GM23248 (cell line): ENCODE results near the gene ATRAID. TPM values are rescaled to one million over a fixed set of nuclear protein-coding genes. Genes with fewer than 3 reads are reported as not detected.
A peak's percentile ranks its signal among the peaks of the same experiment; 100 is the strongest.

ENCODE experiments used
- DNase-seq: peaks from one replicate; pipeline ENCODE4 v3.0.0-alpha.2; 2015
- H2AFZ ChIP-seq: fragments of 200-600 bp; sonication (generic); 2 replicates; pipeline ENCODE4 v1.6.1; 2016; ENCODE audit warnings: antibody characterized with exemption
- H3F3A ChIP-seq: fragments of 200-600 bp; sonication (generic); 2 replicates; pipeline ENCODE4 v1.6.1; 2016; ENCODE audit warnings: mild to moderate bottlenecking, antibody characterized with exemption, mixed run types; ENCODE audit not compliant: insufficient read depth
- H3K27ac ChIP-seq: fragments of 200-600 bp; sonication (generic); 2 replicates; pipeline ENCODE4 v1.5.1; 2016; ENCODE audit warnings: mild to moderate bottlenecking
- H3K27me3 ChIP-seq: fragments of 200-600 bp; sonication (generic); replicated peaks from 2 replicates; pipeline ENCODE4 v1.6.1; 2016; ENCODE audit warnings: mild to moderate bottlenecking; ENCODE audit not compliant: insufficient read depth
- H3K36me3 ChIP-seq: fragments of 200-600 bp; sonication (generic); 2 replicates; pipeline ENCODE4 v1.6.1; 2016; ENCODE audit warnings: low read depth, mild to moderate bottlenecking
- H3K4me1 ChIP-seq: fragments of 200-600 bp; sonication (generic); 2 replicates; pipeline ENCODE4 v1.6.1; 2016; ENCODE audit warnings: mild to moderate bottlenecking; ENCODE audit not compliant: insufficient read depth
- H3K4me2 ChIP-seq: fragments of 200-600 bp; sonication (generic); one replicate; pipeline ENCODE4 v1.6.1; 2016; ENCODE audit warnings: mild to moderate bottlenecking; ENCODE audit not compliant: unreplicated experiment
- H3K4me3 ChIP-seq: fragments of 200-600 bp; sonication (generic); 2 replicates; pipeline ENCODE4 v1.5.1; 2016; ENCODE audit warnings: mild to moderate bottlenecking
- H3K79me2 ChIP-seq: fragments of 200-600 bp; sonication (generic); 2 replicates; pipeline ENCODE4 v1.6.1; 2016; ENCODE audit warnings: mild to moderate bottlenecking; ENCODE audit not compliant: insufficient read depth
- H3K9ac ChIP-seq: fragments of 200-600 bp; sonication (generic); 2 replicates; pipeline ENCODE4 v1.6.1; 2016; ENCODE audit warnings: mild to moderate bottlenecking
- H3K9me2 ChIP-seq: fragments of 200-600 bp; sonication (generic); 2 replicates; pipeline ENCODE4 v1.6.1; 2016; ENCODE audit warnings: mixed run types, mild to moderate bottlenecking, moderate library complexity; ENCODE audit not compliant: insufficient read depth
- H3K9me3 ChIP-seq: fragments of 200-600 bp; sonication (generic); one replicate; pipeline ENCODE4 v1.6.1; 2017; ENCODE audit warnings: low read depth
- H4K20me1 ChIP-seq: fragments of 200-600 bp; sonication (generic); 2 replicates; pipeline ENCODE4 v1.6.0; 2016; ENCODE audit not compliant: insufficient read depth
- EZH2 ChIP-seq: fragments of 200-600 bp; sonication (generic); IDR thresholded peaks from 2 replicates; pipeline ENCODE4 v1.6.1; 2018; ENCODE audit warnings: antibody characterized with exemption, mild to moderate bottlenecking; ENCODE audit not compliant: insufficient read depth, poor library complexity, severe bottlenecking
- EZH2phosphoT487 ChIP-seq: fragments of 200-600 bp; sonication (generic); IDR thresholded peaks from 2 replicates; pipeline ENCODE4 v1.6.1; 2018; ENCODE audit warnings: antibody characterized with exemption, moderate library complexity, mild to moderate bottlenecking, low read depth; ENCODE audit not compliant: insufficient read depth
- WGBS, 2 experiments: methylation state at CpG; one replicate each; pipeline ENCODE4 v1.1.6; 2015 to 2017; ENCODE audit warnings: low lambda C conversion rate in 2 of 2, low coverage in 1 of 2; ENCODE audit errors: missing lambda C conversion rate in 2 of 2; 5-methylcytosine and 5-hydroxymethylcytosine counted together
- in situ Hi-C: fragments of 300-500 bp; cut with MboI; formaldehyde crosslinking; loops from 2 replicates; pipeline ENCODE4 v1.15.0; 2020
- polyA plus RNA-seq: library from polyadenylated mRNA; unstranded; fragments of >200 nt; fragmentation: Nextera tagmentation; extraction: Ambion mirVana; gene quantifications from 2 replicates; pipeline ENCODE4 v1.2.1, GENCODE V29; 2016
- total RNA-seq: library from RNA; depleted of rRNA; stranded (reverse); fragments of >200 nt; shearing (Covaris generic); gene quantifications from 2 replicates; pipeline ENCODE4 v1.2.3, GENCODE V29; 2014; rRNA removed

The ATRAID gene
- total RNA-seq: 170 and 214 TPM in 2 replicates
- 304 and 311 TPM in 2 replicates for polyA plus RNA-seq

- Histone ChIP-seq H3K4me2 (peak within 1 kb of the TSS; percentile 91), H3K9me2 (no peaks in the 10 kb centered on the region), H3K36me3 (no peaks in the 10 kb centered on the region; the same call in 1 of the 2 replicates), H3K27ac (peak within 1 kb of the TSS; percentile 98), H3K9ac (peak within 1 kb of the TSS; percentile 99), H3F3A (peaks cover 15% of the 10 kb centered on the region; the same call in 1 of the 2 replicates), H3K79me2 (peaks cover 18% of the 10 kb centered on the region), H4K20me1 (no peaks in the 10 kb centered on the region), H3K27me3 (no peaks in the 10 kb centered on the region), H3K9me3 (no peaks in the 10 kb centered on the region), H3K4me3 (peak within 1 kb of the TSS; percentile 93), H2AFZ (peak within 1 kb of the TSS; percentile 85), H3K4me1 (peaks cover 11% of the 10 kb centered on the region)
- WGBS, 2 experiments: 1% methylated on average over 59 to 61 of the region's 73 CpGs
- in situ Hi-C loops: no loop called here
- peak; percentile 95 for DNase-seq
- no peak for TF ChIP-seq EZH2phosphoT487
- TF ChIP-seq EZH2: no peak
Measured at GRCh38 chr2:27211943-27212625, at the start of gene ATRAID, which contains the start of gene SLC5A6. Gene ATRAID, plus strand, starts transcription at chr2:27212041. Its CDS starts 328 bp downstream, at chr2:27212369. Gene SLC5A6, minus strand, starts transcription at chr2:27212268. Its CDS starts 4,618 bp downstream, at chr2:27207650.

GRCh38 chr2:27162151-27163121, 49.4 kb upstream of the ATRAID start:
- TF ChIP-seq EZH2 (no peak), EZH2phosphoT487 (no peak)
- H3K9me3 ChIP-seq: no peaks in the 10 kb centered on the region
- H3F3A ChIP-seq: no peaks in the 10 kb centered on the region
- no peak overlapping the region for H3K4me3 ChIP-seq
- in situ Hi-C loops: no loop called here
- H3K4me2 ChIP-seq: no peak overlapping the region
- no peaks in the 10 kb centered on the region for H3K36me3 ChIP-seq
- H4K20me1 ChIP-seq: no peaks in the 10 kb centered on the region
- no peaks in the 10 kb centered on the region for H3K79me2 ChIP-seq
- H2AFZ ChIP-seq: peak overlapping the region; percentile 39; the same call in 1 of the 2 replicates
- WGBS, 2 experiments: 69 to 71% methylated on average over 15 of the region's 15 CpGs
- 0 out of 2 replicates have a peak, but pooled peaks cover 3% of the 10 kb centered on the region for H3K27me3 ChIP-seq
- no peaks in the 10 kb centered on the region for H3K9me2 ChIP-seq
- no peaks in the 10 kb centered on the region for H3K4me1 ChIP-seq
- H3K9ac ChIP-seq: no peak overlapping the region
- DNase-seq: peak; percentile 37
- no peak overlapping the region for H3K27ac ChIP-seq

- H3K4me1 ChIP-seq: no peaks in the 10 kb centered on the region
- H2AFZ ChIP-seq: no peak overlapping the region
- no peak overlapping the region for H3K4me3 ChIP-seq
- no peak overlapping the region for H3K9ac ChIP-seq
- no peaks in the 10 kb centered on the region for H3K36me3 ChIP-seq
- peaks cover 3% of the 10 kb centered on the region; the same call in 1 of the 2 replicates for H3K27me3 ChIP-seq
- no peak for TF ChIP-seq EZH2
- TF ChIP-seq EZH2phosphoT487: no peak
- H3K27ac ChIP-seq: no peak overlapping the region
- H3K9me2 ChIP-seq: no peaks in the 10 kb centered on the region
- no peaks in the 10 kb centered on the region for H4K20me1 ChIP-seq
- no peaks in the 10 kb centered on the region for H3K9me3 ChIP-seq
- in situ Hi-C loops: no loop called here
- H3F3A ChIP-seq: no peaks in the 10 kb centered on the region
- no peaks in the 10 kb centered on the region for H3K79me2 ChIP-seq
- 65 to 71% methylated on average over 8 of the region's 8 CpGs for WGBS, 2 experiments
- H3K4me2 ChIP-seq: no peak overlapping the region
- no peak for DNase-seq
Measured at GRCh38 chr2:27164960-27165763, 46.7 kb upstream of the ATRAID start.
